MM.1S (cell line): ENCODE results near the gene GRK4.
"Not testable (repeated sequence)": the region's sequence is repeated elsewhere in the genome, so short reads cannot be mapped to it uniquely, and the experiment has no call there.

ENCODE experiments used
- DNase-seq: peaks from one replicate; pipeline ENCODE4 v3.0.0-alpha.2; 2015
- H2AFZ ChIP-seq: fragments of 300-600 bp; sonication (generic); 2 replicates; pipeline ENCODE4 v1.6.0; 2016; ENCODE audit warnings: antibody characterized with exemption, low read length
- H3F3A ChIP-seq: fragments of 300-600 bp; sonication (generic); 2 replicates; pipeline ENCODE4 v1.6.1; 2016; ENCODE audit warnings: mild to moderate bottlenecking, antibody characterized with exemption, low read length, moderate library complexity, mixed read lengths; ENCODE audit not compliant: insufficient read depth
- H3K27ac ChIP-seq: fragments of 300-600 bp; sonication (generic); 2 replicates; pipeline ENCODE4 v1.5.1; 2016; ENCODE audit warnings: mild to moderate bottlenecking, low read length
- H3K27me3 ChIP-seq: fragments of 300-600 bp; sonication (generic); replicated peaks from 2 replicates; pipeline ENCODE4 v1.6.0; 2016; ENCODE audit warnings: low read length; ENCODE audit not compliant: insufficient read depth
- H3K36me3 ChIP-seq: fragments of 300-600 bp; sonication (generic); replicated peaks from 2 replicates; pipeline ENCODE4 v1.6.1; 2016; ENCODE audit warnings: mild to moderate bottlenecking, low read length, mixed read lengths; ENCODE audit not compliant: insufficient read depth
- H3K4me1 ChIP-seq: fragments of 300-600 bp; sonication (generic); 2 replicates; pipeline ENCODE4 v1.6.1; 2016; ENCODE audit warnings: low read length, mixed read lengths
- H3K4me2 ChIP-seq: fragments of 300-600 bp; sonication (generic); 2 replicates; pipeline ENCODE4 v1.6.0; 2016; ENCODE audit warnings: low read depth, low read length
- H3K4me3 ChIP-seq: fragments of 300-600 bp; sonication (generic); 2 replicates; pipeline ENCODE4 v1.5.1; 2016; ENCODE audit warnings: low read length, mixed read lengths
- H3K79me2 ChIP-seq: fragments of 300-600 bp; sonication (generic); 2 replicates; pipeline ENCODE4 v1.6.1; 2016; ENCODE audit warnings: mixed run types, low read length, mixed read lengths
- H3K9ac ChIP-seq: fragments of 300-600 bp; sonication (generic); 2 replicates; pipeline ENCODE4 v1.6.1; 2016; ENCODE audit warnings: low read length, mixed read lengths
- H3K9me2 ChIP-seq: fragments of 300-600 bp; sonication (generic); replicated peaks from 2 replicates; pipeline ENCODE4 v1.6.1; 2016; ENCODE audit warnings: mild to moderate bottlenecking, low read length, mixed read lengths; ENCODE audit not compliant: insufficient read depth
- H3K9me3 ChIP-seq: fragments of 300-600 bp; sonication (generic); replicated peaks from 2 replicates; pipeline ENCODE4 v1.6.1; 2016; ENCODE audit warnings: mild to moderate bottlenecking, low read length, mixed read lengths; ENCODE audit not compliant: insufficient read depth
- H4K20me1 ChIP-seq: fragments of 300-600 bp; sonication (generic); 2 replicates; pipeline ENCODE4 v1.6.1; 2016; ENCODE audit warnings: mild to moderate bottlenecking, low read length, moderate library complexity, mixed read lengths; ENCODE audit not compliant: insufficient read depth
- CTCF ChIP-seq: fragments of 300-600 bp; sonication (generic); IDR thresholded peaks from 2 replicates; pipeline ENCODE4 v1.5.1; 2016; ENCODE audit warnings: antibody characterized with exemption, low read length, mixed read lengths
- EZH2 ChIP-seq: fragments of 300-600 bp; sonication (generic); optimal IDR thresholded peaks from 2 replicates; pipeline ENCODE3; 2017; ENCODE audit warnings: low read depth, mild to moderate bottlenecking, antibody characterized with exemption, low read length, mixed read lengths
- EZH2phosphoT487 ChIP-seq: fragments of 300-600 bp; sonication (generic); IDR thresholded peaks from 2 replicates; pipeline ENCODE4 v1.6.1; 2018; ENCODE audit warnings: antibody characterized with exemption, low read length

GRK4 gene

GRCh38 chr4:2954358-2955185 is 8.8 kb upstream of the GRK4 start:
- Histone ChIP-seq H3K79me2 (peaks cover 48% of the 10 kb centered on the region), H3K9ac (no peak overlapping the region), H3K9me2 (no peaks in the 10 kb centered on the region), H4K20me1 (peaks cover 22% of the 10 kb centered on the region), H3K27me3 (no peaks in the 10 kb centered on the region), H3K36me3 (peaks cover 32% of the 10 kb centered on the region), H2AFZ (no peak overlapping the region), H3K9me3 (no peaks in the 10 kb centered on the region), H3K4me2 (no peak overlapping the region), H3K4me1 (no peaks in the 10 kb centered on the region; the same call in 1 of the 2 replicates), H3F3A (peaks cover 25% of the 10 kb centered on the region), H3K27ac (no peak overlapping the region), H3K4me3 (no peak overlapping the region)
- TF ChIP-seq CTCF (no peak), EZH2phosphoT487 (no peak), EZH2 (no peak)
- peak; percentile 23 for DNase-seq

GRCh38 chr4:2955186-2956044 is 8.0 kb upstream of the GRK4 start:
- H3K36me3 ChIP-seq: peaks cover 25% of the 10 kb centered on the region
- H3K9ac ChIP-seq, H2AFZ ChIP-seq, H3K27me3 ChIP-seq, DNase-seq, H3K9me3 ChIP-seq, H3K4me1 ChIP-seq, H3K27ac ChIP-seq, H3K4me2 ChIP-seq, H3K4me3 ChIP-seq, H3K9me2 ChIP-seq: not testable (repeated sequence)
- H3F3A ChIP-seq: peaks cover 25% of the 10 kb centered on the region
- H4K20me1 ChIP-seq: peaks cover 25% of the 10 kb centered on the region
- peak; percentile 77 for TF ChIP-seq CTCF
- peaks cover 50% of the 10 kb centered on the region for H3K79me2 ChIP-seq

GRCh38 chr4:2958446-2958845 is 4.9 kb upstream of the GRK4 start:
- Histone ChIP-seq H4K20me1 (peaks cover 29% of the 10 kb centered on the region), H3K27ac (no peak overlapping the region), H3K4me3 (no peak overlapping the region), H3K9me2 (no peaks in the 10 kb centered on the region), H3K9ac (no peak overlapping the region), H3K9me3 (no peaks in the 10 kb centered on the region), H3F3A (peaks cover 36% of the 10 kb centered on the region), H2AFZ (no peak overlapping the region), H3K79me2 (peaks cover 70% of the 10 kb centered on the region), H3K36me3 (peaks cover 22% of the 10 kb centered on the region), H3K4me2 (no peak overlapping the region), H3K27me3 (no peaks in the 10 kb centered on the region), H3K4me1 (no peaks in the 10 kb centered on the region; the same call in 1 of the 2 replicates)
- DNase-seq: no peak
- TF ChIP-seq CTCF: no peak
- TF ChIP-seq EZH2: no peak
- no peak for TF ChIP-seq EZH2phosphoT487

GRCh38 chr4:2960450-2960849 is 2.9 kb upstream of the GRK4 start:
- H2AFZ ChIP-seq, H3K4me1 ChIP-seq, H3K27me3 ChIP-seq, H3K27ac ChIP-seq, H3K4me2 ChIP-seq, H3K4me3 ChIP-seq, H3K9ac ChIP-seq, H3K9me2 ChIP-seq, DNase-seq, H3K9me3 ChIP-seq: not testable (repeated sequence)
- Histone ChIP-seq H3K79me2 (peaks cover 66% of the 10 kb centered on the region), H4K20me1 (peaks cover 28% of the 10 kb centered on the region), H3K36me3 (peaks cover 22% of the 10 kb centered on the region), H3F3A (peaks cover 25% of the 10 kb centered on the region)
